Keratinocyte (primary cell): Measurements from ENCODE around the gene CADM3. TPM values are rescaled to one million over a fixed set of nuclear protein-coding genes. Genes with fewer than 3 reads are reported as not detected.

Experiments
- DNase-seq: peaks from one replicate; pipeline ENCODE4 v3.0.0-alpha.2; 2011; ENCODE audit warnings: low read depth, missing footprints, low spot score
- FAIRE-seq: peaks from 2 replicates; lab custom pipeline; 2011; peaks lifted over from hg19 to GRCh38; lab: Jason Lieb, UNC
- H2AFZ ChIP-seq: 2 replicates; pipeline ENCODE4 v1.6.0; 2012; ENCODE audit warnings: low read length, control low read depth, inconsistent platforms; ENCODE audit not compliant: control insufficient read depth
- H3K27ac ChIP-seq: 2 replicates; pipeline ENCODE4 v1.5.1; 2011; ENCODE audit warnings: low read length; ENCODE audit not compliant: control insufficient read depth, insufficient read depth
- H3K27me3 ChIP-seq: 3 replicates; pipeline ENCODE4 v1.6.0; 2011; ENCODE audit warnings: low read length; ENCODE audit not compliant: control insufficient read depth, insufficient read depth; ENCODE audit errors: extremely low read depth
- H3K36me3 ChIP-seq, 2 experiments: 2 replicates in 1 of 2; 3 replicates in 1 of 2; pipeline ENCODE4 v1.5.1; 2011; ENCODE audit warnings: low read length in 2 of 2, mild to moderate bottlenecking in 1 of 2; ENCODE audit not compliant: control insufficient read depth in 2 of 2, insufficient read depth in 2 of 2; ENCODE audit errors: extremely low read depth in 1 of 2
- H3K4me1 ChIP-seq: 3 replicates; pipeline ENCODE4 v1.5.1; 2011; ENCODE audit warnings: low read length; ENCODE audit not compliant: control insufficient read depth, insufficient read depth; ENCODE audit errors: extremely low read depth
- H3K4me2 ChIP-seq: 3 replicates; pipeline ENCODE4 v1.6.0; 2011; ENCODE audit warnings: low read depth, low read length; ENCODE audit not compliant: control insufficient read depth, insufficient read depth; ENCODE audit errors: extremely low read depth
- H3K4me3 ChIP-seq, 3 experiments: fragments of 200-600 bp in 1 of 3; sonication (generic) in 1 of 3; 2 replicates in 2 of 3; 3 replicates in 1 of 3; pipeline ENCODE4 v1.5.1; 2011 to 2016; ENCODE audit warnings: low read length in 3 of 3, mild to moderate bottlenecking in 3 of 3, control low read depth in 2 of 3, inconsistent platforms in 1 of 3, low read depth in 1 of 3, mixed read lengths in 1 of 3, mixed run types in 1 of 3, moderate library complexity in 1 of 3; ENCODE audit not compliant: control insufficient read depth in 2 of 3, insufficient read depth in 2 of 3; ENCODE audit errors: extremely low read depth in 1 of 3
- H3K79me2 ChIP-seq: 2 replicates; pipeline ENCODE4 v1.6.0; 2012; ENCODE audit warnings: low read length; ENCODE audit not compliant: control insufficient read depth, insufficient read depth
- H3K9ac ChIP-seq: 3 replicates; pipeline ENCODE4 v1.6.0; 2011; ENCODE audit warnings: low read length; ENCODE audit not compliant: control insufficient read depth, insufficient read depth; ENCODE audit errors: extremely low read depth
- H3K9me1 ChIP-seq: 3 replicates; pipeline ENCODE4 v1.6.0; 2011; ENCODE audit warnings: low read length; ENCODE audit not compliant: control insufficient read depth, insufficient read depth; ENCODE audit errors: extremely low read depth
- H3K9me3 ChIP-seq: 2 replicates; pipeline ENCODE4 v1.5.1; 2012; ENCODE audit warnings: low read depth, low read length; ENCODE audit not compliant: control insufficient read depth
- H4K20me1 ChIP-seq: 3 replicates; pipeline ENCODE4 v1.6.0; 2011; ENCODE audit warnings: low read length; ENCODE audit not compliant: control insufficient read depth, insufficient read depth; ENCODE audit errors: extremely low read depth
- CTCF ChIP-seq, 3 experiments: IDR thresholded peaks in 1 of 3; conservative IDR thresholded peaks in 1 of 3; optimal IDR thresholded peaks in 1 of 3; 2 replicates in 2 of 3; 3 replicates in 1 of 3; pipeline versions ENCODE3 to v1.5.1; 2011; ENCODE audit warnings: low read length in 3 of 3, mild to moderate bottlenecking in 3 of 3, moderate library complexity in 2 of 3, control low read depth in 1 of 3, inconsistent platforms in 1 of 3; ENCODE audit not compliant: insufficient read depth in 2 of 3; ENCODE audit errors: extremely low read depth in 1 of 3
- EZH2 ChIP-seq: IDR thresholded peaks from one replicate; pipeline ENCODE4 v1.6.1; 2012; ENCODE audit warnings: inconsistent platforms, mild to moderate bottlenecking, low read length, moderate library complexity
- dilution Hi-C: fragments of 300-500 bp; cut with MboI; formaldehyde crosslinking; loops from one replicate; pipeline ENCODE4 v1.7.0; 2020; ENCODE audit warnings: low sequenced_read_pairs; ENCODE audit not compliant: extremely low pct_ligation_motif_present
- polyA plus RNA-seq, 5 experiments: library from polyadenylated mRNA; depleted of rRNA in 3 of 5; stranded (reverse) in 3 of 5; stranded (forward) in 1 of 5; unstranded in 1 of 5; fragments of >200 nt; gene quantifications; 1 replicate in 1 of 5; 2 replicates in 3 of 5; 3 replicates in 1 of 5; pipeline versions ENCODE4 v1.2.1 to v1.2.3, GENCODE V29; 2011 to 2012; ENCODE audit warnings: missing spikeins in 2 of 5, low read depth in 1 of 5, low replicate concordance in 1 of 5

Gene CADM3
- polyA plus RNA-seq, 1 donor (not counting 4 experiments of a cell fraction or from before 2014, with no cell fraction given), result not detected

GRCh38 chr1:159222075-159222865 is 50.9 kb downstream of the CADM3 start:
- Histone ChIP-seq H3K4me1 (no peaks in the 10 kb centered on the region), H3K36me3 (no peaks in the 10 kb centered on the region), H3K4me2 (no peak overlapping the region), H3K27me3 (no peaks in the 10 kb centered on the region), H3K9me1 (no peaks in the 10 kb centered on the region), H3K27ac (no peak overlapping the region), H2AFZ (no peak overlapping the region), H3K4me3 (no peak overlapping the region), H3K9me3 (no peaks in the 10 kb centered on the region), H3K79me2 (no peaks in the 10 kb centered on the region), H3K9ac (no peak overlapping the region), H4K20me1 (no peaks in the 10 kb centered on the region)
- dilution Hi-C loops, result no loop called here
- TF ChIP-seq EZH2 (no peak), CTCF (optimal IDR thresholded peaks at IDR 0.05 in 1 of 3, IDR thresholded peaks at IDR 0.05 in 1 of 3, conservative IDR thresholded peaks at IDR 0.05 in 1 of 3; ENCODE audit: extremely low read depth in 1 of 3, insufficient read depth in 2 of 3, low read length in 3 of 3) (no peak)
- no peak for DNase-seq
- no peak for FAIRE-seq

- Histone ChIP-seq H3K36me3 (no peaks in the 10 kb centered on the region), H3K27me3 (no peaks in the 10 kb centered on the region), H3K9me1 (no peaks in the 10 kb centered on the region), H3K27ac (no peak overlapping the region), H4K20me1 (no peaks in the 10 kb centered on the region), H3K4me2 (no peak overlapping the region), H2AFZ (no peak overlapping the region), H3K4me3 (no peak overlapping the region), H3K9ac (no peak overlapping the region), H3K79me2 (no peaks in the 10 kb centered on the region), H3K4me1 (no peaks in the 10 kb centered on the region), H3K9me3 (no peaks in the 10 kb centered on the region)
- no peak for DNase-seq
- no peak for TF ChIP-seq CTCF (optimal IDR thresholded peaks at IDR 0.05 in 1 of 3, IDR thresholded peaks at IDR 0.05 in 1 of 3, conservative IDR thresholded peaks at IDR 0.05 in 1 of 3; ENCODE audit: extremely low read depth in 1 of 3, insufficient read depth in 2 of 3, low read length in 3 of 3)
- no peak for TF ChIP-seq EZH2
- dilution Hi-C loops, result no loop called here
- FAIRE-seq, result no peak
These were observed 51.6 kb downstream of the CADM3 start for GRCh38 chr1:159223004-159223403.
